Measurements from ENCODE around the gene PPFIA1. TPM values are rescaled to one million over a fixed set of nuclear protein-coding genes. Genes with fewer than 3 reads are reported as not detected.

PPFIA1 gene
- polyA plus RNA-seq, 2 of the 4 experiments (the other 2 are of a cell fraction) = 23.3 to 45.6 TPM

GRCh38 chr11:70325824-70326223 is 55.3 kb downstream of the PPFIA1 start:
- ChIA-PET POLR2A (no interaction called here), CTCF (interaction anchor here (0.7 to 1.2 kb wide), 2 partner anchors 10 to 48 kb away, joined by 3 to 4 read pairs; no protein-coding TSS in a partner anchor)
- TF ChIP-seq CBX2 (IDR thresholded peaks at IDR 0.05; ENCODE audit: borderline replicate concordance, low read depth) = no peak
- TF ChIP-seq EP300 (IDR thresholded peaks at IDR 0.05) = no peak
- no peak for TF ChIP-seq E2F6 (IDR thresholded peaks at IDR 0.05; ENCODE audit: borderline replicate concordance, low read depth)
- TF ChIP-seq ATOH8 (CRISPR knock-in tag; IDR thresholded peaks at IDR 0.05; ENCODE audit: low read depth) = no peak
- TF ChIP-seq POLR2A (IDR thresholded peaks at IDR 0.05; ENCODE audit: low read length) = no peak
- TF ChIP-seq KDM1A (IDR thresholded peaks at IDR 0.05; ENCODE audit: low read depth) = no peak
- no peak for TF ChIP-seq CHD4 (IDR thresholded peaks at IDR 0.05; ENCODE audit: borderline replicate concordance)
- TF ChIP-seq MAZ (IDR thresholded peaks at IDR 0.05; ENCODE audit: borderline replicate concordance, low read depth, low read length) = no peak
- TF ChIP-seq ZFP36 (IDR thresholded peaks at IDR 0.05; ENCODE audit: borderline replicate concordance, partially characterized antibody) = no peak
- TF ChIP-seq PBX3 (IDR thresholded peaks at IDR 0.05) = no peak
- no peak for TF ChIP-seq HOXB5 (CRISPR knock-in tag; IDR thresholded peaks at IDR 0.05)
- no peak for TF ChIP-seq SMC3 (IDR thresholded peaks at IDR 0.05)
- no peak for TF ChIP-seq FOSL2 (IDR thresholded peaks at IDR 0.05)
- TF ChIP-seq FOSL2 (CRISPR knock-in tag; IDR thresholded peaks at IDR 0.05) = no peak
- no peak for TF ChIP-seq GATA3 (IDR thresholded peaks at IDR 0.05; ENCODE audit: borderline replicate concordance)
- no peak for TF ChIP-seq BCL3 (IDR thresholded peaks at IDR 0.05)
- TF ChIP-seq NR3C1 (IDR thresholded peaks at IDR 0.05) = no peak
- TF ChIP-seq JUNB (IDR thresholded peaks at IDR 0.05) = no peak
- TF ChIP-seq HEYL (CRISPR knock-in tag; IDR thresholded peaks at IDR 0.05) = no peak
- no peak for TF ChIP-seq EHMT2 (IDR thresholded peaks at IDR 0.05; ENCODE audit: low read depth)
- TF ChIP-seq JUN (IDR thresholded peaks at IDR 0.05) = no peak
- no peak for DNase-seq (ENCODE audit: low read depth in 1 of 2, low spot score in 1 of 2)
- Histone ChIP-seq H3K9me3 (no peaks in the 10 kb centered on the region), H3K4me2 (no peak overlapping the region), H3K4me3 (no peak overlapping the region), H3K27ac (no peak overlapping the region), H3K4me1 (peaks cover 16% of the 10 kb centered on the region)
- no peak for ATAC-seq
- no peak for FAIRE-seq
- WGBS (ENCODE audit: missing lambda C conversion rate) = 94% methylated on average over 3 of the region's 3 CpGs

- POLR2A ChIA-PET = no interaction called here
- CTCF ChIA-PET = interaction anchor here (0.6 to 1.2 kb wide), 4 partner anchors 14 to 48 kb away, joined by 3 read pairs; no protein-coding TSS in a partner anchor
- no peak for FAIRE-seq
Measured at GRCh38 chr11:70326365-70326811, 55.9 kb downstream of the PPFIA1 start.

More at GRCh38 chr11:70326365-70326811, 55.9 kb downstream of the PPFIA1 start:
- no peak overlapping the region for H3K4me2 ChIP-seq
- 83% methylated on average over 6 of the region's 6 CpGs for WGBS (ENCODE audit: missing lambda C conversion rate)
- H3K27ac ChIP-seq = no peak overlapping the region
- H3K4me1 ChIP-seq = peaks cover 16% of the 10 kb centered on the region
- no peak overlapping the region for H3K4me3 ChIP-seq
- DNase-seq (ENCODE audit: low read depth in 1 of 2, low spot score in 1 of 2) (no peak), ATAC-seq (no peak)
- no peaks in the 10 kb centered on the region for H3K9me3 ChIP-seq
- TF ChIP-seq CHD2 (IDR thresholded peaks at IDR 0.05; ENCODE audit: low read length, partially characterized antibody) (no peak), MYC (IDR thresholded peaks at IDR 0.05; ENCODE audit: borderline replicate concordance, low read length) (no peak), HOXB13 (CRISPR knock-in tag; IDR thresholded peaks at IDR 0.05; ENCODE audit: low read depth) (no peak), CEBPB (IDR thresholded peaks at IDR 0.05) (peak; percentile 37 to 81; a peak in 2 of 4 replicates), E2F6 (IDR thresholded peaks at IDR 0.05; ENCODE audit: borderline replicate concordance, low read depth) (no peak), KDM1A (IDR thresholded peaks at IDR 0.05; ENCODE audit: low read depth) (no peak), REST (IDR thresholded peaks at IDR 0.05) (no peak)
